ENCODE results near the gene TBC1D21.

- TF ChIP-seq CTCF (conservative IDR thresholded peaks at IDR 0.05; ENCODE audit: low read depth, low read length) = no peak
- no peak for TF ChIP-seq EZH2 (IDR thresholded peaks at IDR 0.05; ENCODE audit: borderline replicate concordance, low read depth, low read length, poor library complexity, severe bottlenecking)
Observed at GRCh38 chr15:73856458-73857192, 16.7 kb upstream of the TBC1D21 start.

Measured in A673 (cell line).